AG04449 (cell line): ENCODE results near the gene PCDH15.

Source experiments
- CTCF ChIA-PET: fragments of 350-600 bp; formaldehyde crosslinking; extraction: SDS; loops from one replicate; lab custom pipeline; 2021; ENCODE audit warnings: antibody characterized with exemption; lab: Yijun Ruan, JAX
- POLR2A ChIA-PET: fragments of 400-600, 350-600 bp; formaldehyde crosslinking; extraction: SDS; loops from one replicate; lab custom pipeline; 2020; ENCODE audit warnings: antibody characterized with exemption, inconsistent platforms; lab: Yijun Ruan, JAX
- DNase-seq: peaks from one replicate; pipeline ENCODE4 v3.0.0-alpha.2; 2010; ENCODE audit warnings: low read depth, low spot score
- H3K4me3 ChIP-seq: 2 replicates; pipeline ENCODE4 v1.5.1; 2011; ENCODE audit warnings: low read depth, mild to moderate bottlenecking, control low read depth, low read length
- CTCF ChIP-seq: IDR thresholded peaks from one replicate; pipeline ENCODE4 v1.5.1; 2011; ENCODE audit warnings: mild to moderate bottlenecking, moderate library complexity, low read length, control low read depth, inconsistent platforms; ENCODE audit not compliant: insufficient read depth; ENCODE audit errors: missing control alignments

PCDH15 gene

GRCh38 chr10:54282012-54282411 is 519.0 kb downstream of the PCDH15 start:
- ChIA-PET CTCF (no interaction called here), POLR2A (no interaction called here)
- no peak for TF ChIP-seq CTCF

GRCh38 chr10:54266395-54266794 is 534.6 kb downstream of the PCDH15 start:
- CTCF ChIA-PET: no interaction called here
- POLR2A ChIA-PET: no interaction called here
- H3K4me3 ChIP-seq: no peak overlapping the region
- no peak for DNase-seq
- no peak for TF ChIP-seq CTCF

More at GRCh38 chr10:54282012-54282411, 519.0 kb downstream of the PCDH15 start:
- DNase-seq: no peak
- H3K4me3 ChIP-seq: no peak overlapping the region

- TF ChIP-seq CTCF: no peak
- no peak for DNase-seq
- no peak overlapping the region for H3K4me3 ChIP-seq
- POLR2A ChIA-PET: no interaction called here
- CTCF ChIA-PET: no interaction called here
Observed at GRCh38 chr10:54262726-54263125, 538.3 kb downstream of the PCDH15 start.

- no peak overlapping the region for H3K4me3 ChIP-seq
- DNase-seq: no peak
- POLR2A ChIA-PET: no interaction called here
- CTCF ChIA-PET: no interaction called here
- no peak for TF ChIP-seq CTCF
Observed at GRCh38 chr10:54259104-54259503, 541.9 kb downstream of the PCDH15 start.

- CTCF ChIA-PET: no interaction called here
Observed at GRCh38 chr10:54234832-54235231, 566.2 kb downstream of the PCDH15 start.

GRCh38 chr10:54203401-54203800 is 597.6 kb downstream of the PCDH15 start:
- TF ChIP-seq CTCF: no peak
- no peak overlapping the region for H3K4me3 ChIP-seq
- CTCF ChIA-PET: no interaction called here
- POLR2A ChIA-PET: no interaction called here
- no peak for DNase-seq

More at GRCh38 chr10:54234832-54235231, 566.2 kb downstream of the PCDH15 start:
- H3K4me3 ChIP-seq: no peak overlapping the region
- DNase-seq: no peak
- TF ChIP-seq CTCF: no peak
- POLR2A ChIA-PET: no interaction called here
